Epithelial cell of proximal tubule (primary cell): ENCODE data around the gene MBNL2. TPM values are rescaled to one million over a fixed set of nuclear protein-coding genes. Genes with fewer than 3 reads are reported as not detected.

Experiments
- DNase-seq: peaks from one replicate; pipeline ENCODE4 v3.0.0-alpha.2; 2011; ENCODE audit warnings: low read depth
- H3K4me3 ChIP-seq: 2 replicates; pipeline ENCODE4 v1.5.1; 2011; ENCODE audit warnings: low read depth, mild to moderate bottlenecking, low read length
- CTCF ChIP-seq: conservative IDR thresholded peaks from 2 replicates; pipeline ENCODE4 v1.5.1; 2012; ENCODE audit warnings: low read depth, mild to moderate bottlenecking, low read length
- total RNA-seq: library from RNA; depleted of rRNA; stranded (reverse); fragments of >200 nt; gene quantifications from 2 replicates; pipeline ENCODE4 v1.2.3, GENCODE V29; 2015

MBNL2 gene
- total RNA-seq, 1 donor from 2014 or later, result 28.8 TPM

- no peak for DNase-seq
- TF ChIP-seq CTCF, result no peak
- no peak overlapping the region for H3K4me3 ChIP-seq
Measured at GRCh38 chr13:97211300-97211699, 10.8 kb upstream of the MBNL2 start.

GRCh38 chr13:97212004-97212403 lies 10.1 kb upstream of the MBNL2 start:
- TF ChIP-seq CTCF, result no peak
- DNase-seq, result no peak
- H3K4me3 ChIP-seq, result no peak overlapping the region

GRCh38 chr13:97212601-97213040 lies 9.5 kb upstream of the MBNL2 start:
- TF ChIP-seq CTCF, result peak; percentile 87
- no peak overlapping the region for H3K4me3 ChIP-seq
- DNase-seq, result no peak

- no peak for TF ChIP-seq CTCF
- no peak overlapping the region for H3K4me3 ChIP-seq
- DNase-seq, result no peak
Measured at GRCh38 chr13:97214921-97215320, 7.2 kb upstream of the MBNL2 start.

- DNase-seq, result no peak
- no peak overlapping the region for H3K4me3 ChIP-seq
- TF ChIP-seq CTCF, result no peak
Measured at GRCh38 chr13:97215325-97215724, 6.8 kb upstream of the MBNL2 start.

- no peak for DNase-seq
- TF ChIP-seq CTCF, result no peak
- H3K4me3 ChIP-seq, result no peak overlapping the region
Measured at GRCh38 chr13:97219226-97219625, 2.9 kb upstream of the MBNL2 start.

GRCh38 chr13:97220151-97220900 lies 1.8 kb upstream of the MBNL2 start:
- no peak overlapping the region for H3K4me3 ChIP-seq
- no peak for TF ChIP-seq CTCF
- DNase-seq, result no peak
